Measurements from ENCODE around the gene ZNF488.

The ZNF488 gene

GRCh38 chr10:47326927-47327330 is 57.2 kb downstream of the ZNF488 start:
- DNase-seq: no peak

- no peak for DNase-seq
Measured at GRCh38 chr10:47326306-47326926, 57.7 kb downstream of the ZNF488 start.

DNA sequence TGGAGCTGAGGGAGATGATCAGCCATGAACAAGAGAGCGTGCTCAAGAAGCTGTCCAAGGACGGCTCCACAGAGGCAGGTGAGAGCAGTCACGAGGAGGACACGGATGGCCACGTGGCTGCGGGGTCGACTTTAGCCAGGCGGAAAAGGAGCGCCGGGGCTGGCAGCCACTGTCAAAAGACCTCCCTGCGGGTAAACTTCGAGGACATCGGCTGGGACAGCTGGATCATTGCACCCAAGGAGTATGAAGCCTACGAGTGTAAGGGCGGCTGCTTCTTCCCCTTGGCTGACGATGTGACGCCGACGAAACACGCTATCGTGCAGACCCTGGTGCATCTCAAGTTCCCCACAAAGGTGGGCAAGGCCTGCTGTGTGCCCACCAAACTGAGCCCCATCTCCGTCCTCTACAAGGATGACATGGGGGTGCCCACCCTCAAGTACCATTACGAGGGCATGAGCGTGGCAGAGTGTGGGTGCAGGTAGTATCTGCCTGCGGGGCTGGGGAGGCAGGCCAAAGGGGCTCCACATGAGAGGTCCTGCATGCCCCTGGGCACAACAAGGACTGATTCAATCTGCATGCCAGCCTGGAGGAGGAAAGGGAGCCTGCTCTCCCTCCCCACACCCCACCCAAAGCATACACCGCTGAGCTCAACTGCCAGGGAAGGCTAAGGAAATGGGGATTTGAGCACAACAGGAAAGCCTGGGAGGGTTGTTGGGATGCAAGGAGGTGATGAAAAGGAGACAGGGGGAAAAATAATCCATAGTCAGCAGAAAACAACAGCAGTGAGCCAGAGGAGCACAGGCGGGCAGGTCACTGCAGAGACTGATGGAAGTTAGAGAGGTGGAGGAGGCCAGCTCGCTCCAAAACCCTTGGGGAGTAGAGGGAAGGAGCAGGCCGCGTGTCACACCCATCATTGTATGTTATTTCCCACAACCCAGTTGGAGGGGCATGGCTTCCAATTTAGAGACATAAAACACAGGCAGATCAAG is 58.5 kb downstream of the ZNF488 start:
- no peak for DNase-seq

- DNase-seq: no peak
Measured at GRCh38 chr10:47323636-47324296, 60.3 kb downstream of the ZNF488 start.

- no peak for DNase-seq
Measured at GRCh38 chr10:47323087-47323486, 61.0 kb downstream of the ZNF488 start.

DNA sequence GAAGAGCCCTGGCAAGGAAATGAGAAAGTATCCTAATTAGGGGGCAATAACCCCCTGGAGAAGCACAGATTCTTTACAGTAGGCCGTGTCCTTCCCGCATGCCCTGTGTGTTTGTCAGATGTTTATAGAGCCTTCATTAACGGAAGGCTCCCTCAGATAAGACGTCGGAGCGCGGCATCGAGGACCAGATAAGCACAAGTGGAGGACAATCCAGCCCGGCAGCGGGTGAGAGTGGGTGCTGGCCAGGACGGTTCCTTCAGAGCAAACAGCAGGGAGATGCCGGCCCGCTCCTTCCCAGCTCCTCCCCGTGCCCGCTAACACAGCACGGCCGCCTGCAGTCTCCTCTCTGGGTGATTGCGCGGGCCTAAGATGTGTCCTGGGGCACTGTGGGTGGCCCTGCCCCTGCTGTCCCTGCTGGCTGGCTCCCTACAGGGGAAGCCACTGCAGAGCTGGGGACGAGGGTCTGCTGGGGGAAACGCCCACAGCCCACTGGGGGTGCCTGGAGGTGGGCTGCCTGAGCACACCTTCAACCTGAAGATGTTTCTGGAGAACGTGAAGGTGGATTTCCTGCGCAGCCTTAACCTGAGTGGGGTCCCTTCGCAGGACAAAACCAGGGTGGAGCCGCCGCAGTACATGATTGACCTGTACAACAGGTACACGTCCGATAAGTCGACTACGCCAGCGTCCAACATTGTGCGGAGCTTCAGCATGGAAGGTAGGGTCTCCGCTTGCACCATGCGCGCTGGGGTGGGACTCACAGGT is 61.6 kb downstream of the ZNF488 start, which contains the start of gene GDF2:
GDF2 (plus strand) TSS at position 155 of the 762 bp plus-strand sequence; CDS start at position 370, 215 bp downstream.
- no peak for DNase-seq

DNA sequence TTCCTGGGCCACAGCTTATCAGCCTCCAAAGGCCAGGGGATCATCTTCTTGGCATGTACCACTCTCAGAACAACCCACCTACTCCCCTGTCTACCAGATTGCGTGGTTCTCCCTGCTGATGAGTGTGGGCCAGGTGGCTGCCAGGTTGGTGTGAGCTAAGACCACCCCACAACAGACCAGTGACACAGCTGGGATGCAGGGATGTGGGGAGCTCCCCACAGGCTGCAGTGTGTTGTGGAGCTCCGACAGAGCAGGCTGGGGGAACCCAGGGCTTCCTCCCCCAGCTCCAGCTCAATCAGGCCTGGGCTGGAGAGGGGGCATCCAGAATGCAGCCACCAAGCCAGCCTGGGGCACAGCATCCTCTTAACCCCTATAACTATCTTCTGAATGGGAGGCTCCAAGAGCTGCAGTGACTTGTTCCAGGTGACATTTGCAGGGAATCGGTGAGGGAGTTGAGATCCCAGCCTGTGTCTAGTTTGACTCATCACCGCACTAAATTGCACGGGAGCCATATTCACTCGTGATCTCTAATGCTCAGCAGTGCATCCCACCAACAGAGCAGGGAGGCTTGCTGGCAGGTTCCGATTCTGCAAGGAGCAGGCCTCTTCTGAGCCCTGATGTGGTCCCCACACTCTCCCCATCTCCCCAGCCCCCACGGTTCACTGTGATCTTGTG is 62.4 kb downstream of the ZNF488 start:
- DNase-seq: no peak

- no peak for DNase-seq
Measured at GRCh38 chr10:47320812-47321211, 63.3 kb downstream of the ZNF488 start.

DNA sequence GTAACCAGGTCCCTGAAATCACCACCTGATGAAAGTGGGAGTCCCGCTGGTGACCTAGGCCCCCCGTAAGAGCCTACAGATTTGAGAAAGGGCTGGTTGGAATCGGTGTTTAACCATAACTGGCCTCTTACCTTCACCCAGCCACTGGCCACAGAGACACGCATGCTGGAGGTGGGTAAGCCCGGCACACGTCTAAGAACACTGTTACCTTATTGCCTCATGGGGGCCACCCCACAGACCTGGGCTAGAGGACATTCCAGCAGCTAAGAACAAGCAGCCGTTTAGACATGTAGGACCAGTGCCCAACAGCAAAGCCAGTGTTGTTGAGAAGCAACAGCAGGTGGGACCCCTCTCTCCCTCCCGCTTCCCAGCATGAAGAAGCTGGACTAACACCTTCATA is 64.3 kb downstream of the ZNF488 start:
- peak; percentile 12 for DNase-seq

- peak; percentile 14 for DNase-seq
Measured at GRCh38 chr10:47318706-47319105, 65.4 kb downstream of the ZNF488 start.

DNA sequence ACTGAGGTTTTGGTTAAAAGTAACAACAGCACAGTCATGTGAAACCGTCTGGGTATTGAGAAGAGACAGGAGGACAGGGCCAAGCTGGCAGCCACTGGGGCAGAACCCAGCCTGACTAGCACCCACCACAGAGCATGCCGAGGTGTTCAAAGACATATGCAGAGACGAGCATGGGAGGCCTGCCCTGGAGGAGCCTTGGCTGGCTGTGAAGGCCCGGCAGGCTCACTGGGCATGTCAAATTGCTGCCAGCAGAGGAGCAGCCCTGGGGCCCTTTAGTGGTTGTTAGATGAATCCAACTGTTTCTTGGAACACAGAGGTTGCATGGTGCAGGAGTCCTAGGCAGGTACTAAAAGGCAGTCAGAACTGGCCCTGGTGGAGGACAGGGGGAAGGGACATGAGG is 66.8 kb downstream of the ZNF488 start:
- no peak for DNase-seq

DNA sequence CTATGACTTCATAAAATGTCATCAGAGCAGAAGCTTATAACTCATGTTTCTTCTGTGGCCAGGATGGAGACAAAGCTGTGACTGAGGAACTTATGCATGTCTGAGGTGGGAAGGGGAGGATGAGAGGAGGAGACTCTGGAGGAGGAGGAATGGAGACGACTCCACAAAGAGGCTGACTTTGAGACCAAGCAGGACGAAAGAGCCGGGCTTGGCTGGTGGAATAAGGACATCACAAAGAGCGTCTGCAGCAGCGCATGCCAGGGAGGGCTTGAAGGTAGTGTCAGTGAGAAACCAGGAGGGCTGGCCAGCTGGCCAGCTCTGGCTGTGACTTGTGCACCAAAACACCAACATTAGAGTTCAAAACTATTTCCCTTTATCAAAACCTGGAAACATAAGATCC is 68.0 kb downstream of the ZNF488 start:
- no peak for DNase-seq
